HG03159 (cell line): ENCODE results near the gene FAM72B.
"Not testable (repeated sequence)": the region's sequence is repeated elsewhere in the genome, so short reads cannot be mapped to it uniquely, and the experiment has no call there.

Experiments used
- ATAC-seq: cut with Tn5 transposase; IDR thresholded peaks from one replicate; pipeline ENCODE4 v1.9.1; 2021; ENCODE audit warnings: mild to moderate bottlenecking, moderate library complexity; ENCODE audit not compliant: unreplicated experiment

FAM72B gene

DNA sequence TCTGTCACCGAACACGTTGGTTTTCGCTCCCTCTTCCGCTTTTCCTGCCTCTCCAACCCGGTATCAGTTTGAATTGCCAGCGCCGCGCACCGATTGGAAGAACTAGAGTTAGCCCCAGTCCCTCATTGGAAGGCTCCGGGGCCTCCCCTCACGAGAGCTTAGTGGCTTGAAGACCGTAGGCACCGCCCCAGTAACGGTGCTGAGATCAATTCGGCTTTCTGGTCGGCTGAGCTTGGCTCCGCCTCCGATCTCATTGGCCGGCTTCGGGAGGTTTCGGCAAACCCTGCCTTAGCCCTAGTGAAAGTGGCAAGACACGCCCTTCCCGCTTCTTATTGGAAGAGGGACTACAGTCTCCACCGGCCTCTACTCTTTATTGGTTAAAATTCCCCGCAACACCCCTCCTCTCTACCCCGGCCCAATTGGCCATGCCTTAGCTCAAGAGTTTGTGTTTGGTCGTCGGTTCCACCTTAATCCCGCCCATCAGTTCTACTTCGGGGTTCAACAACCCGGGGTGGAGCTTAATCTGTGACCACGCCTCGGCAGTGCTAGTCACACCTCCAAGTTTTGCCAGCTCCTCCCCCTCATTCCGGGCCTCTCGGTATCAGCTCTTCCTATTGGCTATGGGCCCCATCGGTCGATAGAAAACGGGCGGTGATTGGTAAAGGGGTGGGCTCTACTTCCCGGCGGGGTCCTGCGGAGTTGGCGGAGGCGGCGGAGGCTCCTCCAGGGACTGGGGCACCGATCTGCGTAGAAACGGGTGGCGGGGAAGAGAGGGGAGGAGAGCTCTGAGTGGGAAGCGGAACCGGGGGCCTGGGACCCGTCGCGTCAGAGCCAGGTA is at the start of gene FAM72B, which contains the start of gene SRGAP2C:
TSS of gene FAM72B (minus strand) at position 51 of the 838 bp plus-strand sequence. CDS start 851 bp downstream, outside the sequence.
TSS of gene SRGAP2C (plus strand) at position 686 of the 838 bp plus-strand sequence. CDS start 2,472 bp downstream, outside the sequence.
- peak; percentile 88 for ATAC-seq

DNA sequence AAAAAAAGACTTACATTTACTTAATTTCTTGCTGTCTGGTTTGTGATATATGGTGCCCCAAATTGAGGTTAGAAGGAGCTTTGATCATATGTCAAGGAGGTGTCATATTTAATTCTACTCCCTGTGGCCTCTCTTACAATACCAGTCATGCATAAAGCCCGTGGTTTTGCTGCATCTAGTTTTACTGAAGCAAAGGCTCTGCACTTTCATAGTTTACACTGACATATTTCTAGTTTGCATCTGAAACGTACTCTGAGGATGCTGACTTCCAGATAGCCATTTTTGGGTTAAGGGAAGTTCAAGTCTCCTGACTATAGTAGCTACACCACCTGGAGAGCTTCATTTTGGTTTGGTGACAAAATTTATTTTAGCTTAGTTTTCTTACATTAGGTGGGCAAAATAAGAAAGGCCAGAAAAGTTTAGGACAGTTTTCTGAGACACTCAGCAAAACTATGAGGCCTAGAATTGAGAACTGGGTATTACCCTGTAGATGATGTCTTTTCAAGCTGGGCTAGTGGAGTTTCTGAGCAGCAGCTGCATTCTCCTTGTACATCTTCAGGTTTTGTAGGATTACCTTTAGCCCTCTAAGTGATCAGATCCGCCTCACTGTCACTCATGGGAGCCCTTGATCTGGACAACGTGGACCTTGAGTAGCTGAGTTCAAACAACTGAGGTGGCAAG is 48.4 kb upstream of the FAM72B start:
- peak; percentile 54 for ATAC-seq

DNA sequence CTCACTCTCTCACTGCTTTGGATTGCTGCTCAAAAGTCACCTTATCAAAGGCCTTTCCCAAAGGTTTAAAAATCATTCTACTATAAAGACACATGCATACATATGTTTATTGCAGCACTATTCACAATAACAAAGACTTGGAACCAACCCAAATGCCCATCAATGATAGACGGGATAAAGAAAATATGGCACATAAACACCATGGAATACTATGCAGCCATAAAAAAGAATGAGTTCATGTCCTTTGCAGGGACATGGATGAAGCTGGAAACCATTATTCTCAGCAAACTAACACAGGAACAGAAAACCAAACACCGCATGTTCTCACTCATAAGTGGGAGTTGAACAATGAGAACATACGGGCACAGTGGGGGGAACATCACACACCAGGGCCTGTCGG is 46.5 kb upstream of the FAM72B start:
- ATAC-seq: not testable (repeated sequence)

DNA sequence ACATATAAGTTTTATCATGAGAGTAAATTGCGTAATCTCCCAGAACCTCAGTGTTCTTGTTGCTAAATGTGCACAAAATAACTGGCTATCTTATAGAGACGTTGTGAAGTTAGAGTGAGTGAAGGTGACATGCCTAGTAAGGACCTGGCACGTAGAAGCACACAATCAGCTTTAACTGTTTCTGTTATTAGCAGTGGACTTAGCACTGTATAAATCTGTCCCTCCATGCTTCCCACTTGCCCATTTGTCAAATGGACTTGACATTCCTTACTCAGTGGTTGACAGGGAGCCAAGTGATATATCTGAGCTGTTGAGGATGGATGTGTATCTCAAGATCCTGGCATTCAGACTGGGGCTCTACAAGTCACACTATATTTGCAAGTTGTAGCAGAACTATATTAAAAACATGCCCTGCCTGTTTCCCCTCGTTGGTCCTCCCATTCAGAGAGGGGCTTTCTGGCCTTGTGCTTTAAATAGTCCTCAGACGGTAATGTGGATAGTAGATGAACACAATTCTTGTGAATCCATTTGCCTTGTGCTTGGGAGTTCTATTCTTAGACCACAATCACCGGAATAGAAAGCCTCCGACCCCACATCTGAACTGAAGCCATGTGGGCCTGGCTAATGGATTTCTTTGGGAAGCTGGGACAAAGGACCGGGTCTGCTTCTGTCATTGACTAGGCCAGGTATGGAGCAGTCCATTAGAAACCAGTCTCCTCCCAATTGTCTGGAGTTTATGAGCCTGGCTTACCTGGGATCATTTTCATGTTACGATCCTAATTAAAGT is 43.6 kb upstream of the FAM72B start:
- ATAC-seq: not testable (repeated sequence)

DNA sequence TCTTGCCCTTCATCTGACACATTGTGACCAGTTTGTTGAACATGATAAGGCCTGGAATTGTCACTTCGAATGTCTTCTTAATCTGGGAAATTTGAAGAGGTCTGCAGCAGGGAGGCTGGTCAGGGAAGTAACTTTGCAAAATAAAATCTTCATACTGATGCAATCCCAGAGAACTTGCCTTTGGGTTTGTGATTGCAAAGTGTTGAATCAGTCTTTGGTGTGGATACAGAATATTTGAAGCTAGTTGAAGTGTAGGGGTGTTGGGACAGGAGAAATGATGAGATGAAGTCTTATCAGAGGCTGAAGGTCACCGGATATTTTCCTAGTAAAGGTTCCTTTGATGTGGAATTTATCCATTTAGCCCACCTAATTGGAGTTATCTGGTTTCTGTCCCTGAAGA is 42.8 kb upstream of the FAM72B start:
- not testable (repeated sequence) for ATAC-seq

- not testable (repeated sequence) for ATAC-seq
Measured at GRCh38 chr1:121226295-121226904, 42.3 kb upstream of the FAM72B start.

GRCh38 chr1:121224714-121225113 is 40.6 kb upstream of the FAM72B start:
- peak; percentile 98 for ATAC-seq

GRCh38 chr1:121221770-121222169 is 37.6 kb upstream of the FAM72B start:
- not testable (repeated sequence) for ATAC-seq

GRCh38 chr1:121216676-121217075 is 32.5 kb upstream of the FAM72B start:
- ATAC-seq: not testable (repeated sequence)

- ATAC-seq: not testable (repeated sequence)
Measured at GRCh38 chr1:121215699-121216417, 31.7 kb upstream of the FAM72B start.

DNA sequence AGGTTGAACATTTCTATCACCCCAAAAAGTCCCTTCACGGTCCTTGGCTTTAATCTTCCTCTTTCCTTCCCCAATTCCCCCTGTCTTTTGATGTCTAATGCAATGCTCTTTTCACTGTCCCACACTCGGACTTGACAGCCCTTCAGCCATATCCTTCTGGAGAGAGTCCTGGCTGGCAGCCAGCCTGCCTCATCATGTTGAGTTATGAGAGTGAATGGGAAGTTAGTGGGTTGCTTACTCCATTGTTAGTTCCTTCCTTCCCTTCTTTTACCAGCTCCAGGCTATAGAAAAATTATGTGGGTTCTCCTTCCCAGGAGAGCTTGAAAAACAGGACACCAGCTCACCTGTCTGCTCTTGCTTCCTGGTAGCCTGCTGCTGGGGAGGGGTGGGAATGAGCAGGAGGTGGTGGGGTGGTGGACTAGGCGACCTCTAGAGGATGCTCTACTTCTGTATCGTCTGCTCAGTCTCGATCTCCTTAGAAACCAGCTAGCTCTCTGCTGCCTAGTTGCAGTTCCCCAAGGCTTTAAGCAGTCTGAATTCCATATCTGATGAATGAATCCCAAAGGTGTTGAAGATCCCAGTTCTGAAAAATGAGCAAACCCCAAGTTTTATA is 30.5 kb upstream of the FAM72B start:
- not testable (repeated sequence) for ATAC-seq

GRCh38 chr1:121213491-121213890 is 29.4 kb upstream of the FAM72B start:
- ATAC-seq: not testable (repeated sequence)

- not testable (repeated sequence) for ATAC-seq
Measured at GRCh38 chr1:121210778-121211177, 26.6 kb upstream of the FAM72B start.

DNA sequence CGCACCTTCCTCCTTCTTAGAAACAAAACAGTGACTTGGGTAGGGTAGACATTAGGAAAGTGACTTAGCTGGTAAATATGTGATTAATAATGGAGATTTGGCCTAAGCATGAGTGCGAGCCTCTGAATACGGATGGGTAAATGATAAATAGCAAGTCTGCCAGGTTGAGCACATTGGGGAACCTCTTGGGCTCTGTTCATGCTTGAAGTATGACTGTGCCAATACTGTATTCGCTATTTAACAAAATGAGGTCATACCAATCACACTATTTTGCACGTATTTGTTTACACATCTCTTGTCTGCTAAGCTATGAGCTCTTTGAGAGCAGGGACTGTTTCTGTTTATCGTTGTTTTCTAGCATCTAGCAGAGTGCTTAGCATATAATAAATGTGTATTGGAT is 24.2 kb upstream of the FAM72B start:
- not testable (repeated sequence) for ATAC-seq

DNA sequence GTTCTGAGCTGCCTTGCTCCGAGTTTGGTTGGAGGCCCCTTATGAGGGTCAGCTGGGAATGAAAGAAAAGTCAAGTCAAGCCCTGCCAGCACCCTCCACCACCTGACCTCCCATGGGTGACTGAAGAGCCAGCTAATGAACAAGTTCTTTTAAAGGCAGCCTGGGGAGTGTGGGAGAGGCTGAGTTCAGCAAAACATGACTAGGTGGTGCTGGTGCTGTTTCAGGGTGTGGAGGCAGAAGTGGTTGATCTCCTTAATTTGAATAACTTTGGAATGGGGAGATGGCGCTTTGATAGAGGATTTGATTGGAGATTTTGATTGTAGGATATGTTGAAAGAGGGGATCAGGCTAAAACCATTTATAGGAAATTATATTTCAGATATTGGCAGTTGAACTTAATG is 23.2 kb upstream of the FAM72B start:
- not testable (repeated sequence) for ATAC-seq

- not testable (repeated sequence) for ATAC-seq
Measured at GRCh38 chr1:121205786-121206711, 21.9 kb upstream of the FAM72B start.

DNA sequence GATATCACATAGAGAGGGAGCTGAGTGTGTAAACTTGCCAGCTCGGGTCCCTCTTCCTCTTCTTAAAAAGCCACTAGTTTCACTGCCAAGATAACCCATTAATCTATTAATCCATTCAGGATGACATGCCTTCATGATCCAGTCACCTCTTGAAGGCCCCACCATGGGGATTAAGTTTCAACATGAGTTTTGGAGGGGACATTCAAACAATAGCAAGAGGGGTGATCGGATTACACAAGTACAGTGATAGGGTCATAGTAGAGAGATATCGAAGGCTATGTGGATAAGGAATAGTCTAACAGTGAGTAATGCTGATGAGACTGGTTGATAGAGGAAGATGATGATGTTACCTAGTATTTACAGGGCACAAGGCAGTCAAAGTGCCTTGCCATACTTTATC is 18.8 kb upstream of the FAM72B start:
- ATAC-seq: not testable (repeated sequence)
